Ascending aorta (tissue), 2 donors: ENCODE measurements around the gene ABCA7. TPM values are rescaled to one million over a fixed set of nuclear protein-coding genes. Genes with fewer than 3 reads are reported as not detected.

ENCODE experiments used
- DNase-seq, 2 donors: peaks; one replicate each; pipeline ENCODE4 v3.0.0-alpha.2; 2019; ENCODE audit warnings: low spot score in 2 of 2
- H3K27ac ChIP-seq, 2 donors: fragments of 200-600 bp; sonication (generic); one replicate each; pipeline ENCODE4 v1.5.1; 2016 to 2017; ENCODE audit warnings: mild to moderate bottlenecking in 1 of 2
- H3K27me3 ChIP-seq: fragments of 200-600 bp; sonication (generic); one replicate; pipeline ENCODE4 v1.5.1; 2017
- H3K36me3 ChIP-seq, 2 donors: fragments of 200-600 bp; sonication (generic); one replicate each; pipeline ENCODE4 v1.5.1; 2016
- H3K4me1 ChIP-seq, 2 donors: fragments of 200-600 bp; sonication (generic); one replicate each; pipeline ENCODE4 v1.5.1; 2016 to 2017; ENCODE audit warnings: mild to moderate bottlenecking in 1 of 2
- H3K4me3 ChIP-seq, 2 donors: fragments of 200-600 bp; sonication (generic); one replicate each; pipeline ENCODE4 v1.5.1; 2016 to 2017; ENCODE audit warnings: mild to moderate bottlenecking in 1 of 2
- H3K9me3 ChIP-seq, 2 donors: fragments of 200-600 bp; sonication (generic); one replicate each; pipeline ENCODE4 v1.5.1; 2016
- intact Hi-C: fragments of 100-400 bp; cut with DNase I; formaldehyde crosslinking; loops from one replicate; pipeline ENCODE4 v1.15.1; 2023
- total RNA-seq: library from RNA; depleted of rRNA; stranded (reverse); fragments of >200 nt; gene quantifications from one replicate; pipeline ENCODE4 v1.1.0, GENCODE V29; 2016
- TF ChIP-seq, protein P1 (sequence below), 3 experiments: fragments of 200-600 bp in 2 of 3; fragments of 450-650 bp in 1 of 3; sonication (generic) in 2 of 3; IDR thresholded peaks; one replicate each; pipeline ENCODE4 v1.5.1; 2016 to 2019; ENCODE audit warnings: antibody characterized with exemption in 3 of 3, mild to moderate bottlenecking in 1 of 3, moderate library complexity in 1 of 3

Gene ABCA7
- total RNA-seq, 1 donor from 2014 or later = 96.6 TPM

DNA sequence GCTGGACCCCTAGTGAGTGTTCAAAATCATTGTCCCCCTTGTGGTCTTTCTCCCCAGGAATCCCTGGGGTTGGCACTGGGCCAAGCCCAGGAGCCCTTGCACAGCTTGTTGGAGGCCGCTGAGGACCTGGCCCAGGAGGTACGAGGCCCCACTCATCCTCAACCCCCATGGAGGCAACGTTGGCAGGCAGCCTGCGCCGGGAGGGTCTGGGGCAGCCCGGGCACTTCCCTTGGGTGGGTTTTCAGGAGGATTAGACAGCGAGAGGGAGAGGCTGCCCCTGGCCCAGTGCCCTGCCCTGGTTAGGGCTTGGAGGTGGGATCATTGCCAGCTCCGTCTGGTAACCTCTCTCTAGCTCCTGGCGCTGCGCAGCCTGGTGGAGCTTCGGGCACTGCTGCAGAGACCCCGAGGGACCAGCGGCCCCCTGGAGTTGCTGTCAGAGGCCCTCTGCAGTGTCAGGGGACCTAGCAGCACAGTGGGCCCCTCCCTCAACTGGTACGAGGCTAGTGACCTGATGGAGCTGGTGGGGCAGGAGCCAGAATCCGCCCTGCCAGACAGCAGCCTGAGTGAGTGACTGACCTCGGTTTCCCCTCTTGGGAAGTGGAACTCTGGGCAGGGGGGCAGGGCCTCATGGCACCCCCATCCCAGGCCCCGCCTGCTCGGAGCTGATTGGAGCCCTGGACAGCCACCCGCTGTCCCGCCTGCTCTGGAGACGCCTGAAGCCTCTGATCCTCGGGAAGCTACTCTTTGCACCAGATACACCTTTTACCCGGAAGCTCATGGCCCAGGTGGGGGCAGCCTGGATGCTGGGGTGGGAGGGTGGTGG lies 3.0 kb downstream of the ABCA7 start:
- TF ChIP-seq, protein P1, sequence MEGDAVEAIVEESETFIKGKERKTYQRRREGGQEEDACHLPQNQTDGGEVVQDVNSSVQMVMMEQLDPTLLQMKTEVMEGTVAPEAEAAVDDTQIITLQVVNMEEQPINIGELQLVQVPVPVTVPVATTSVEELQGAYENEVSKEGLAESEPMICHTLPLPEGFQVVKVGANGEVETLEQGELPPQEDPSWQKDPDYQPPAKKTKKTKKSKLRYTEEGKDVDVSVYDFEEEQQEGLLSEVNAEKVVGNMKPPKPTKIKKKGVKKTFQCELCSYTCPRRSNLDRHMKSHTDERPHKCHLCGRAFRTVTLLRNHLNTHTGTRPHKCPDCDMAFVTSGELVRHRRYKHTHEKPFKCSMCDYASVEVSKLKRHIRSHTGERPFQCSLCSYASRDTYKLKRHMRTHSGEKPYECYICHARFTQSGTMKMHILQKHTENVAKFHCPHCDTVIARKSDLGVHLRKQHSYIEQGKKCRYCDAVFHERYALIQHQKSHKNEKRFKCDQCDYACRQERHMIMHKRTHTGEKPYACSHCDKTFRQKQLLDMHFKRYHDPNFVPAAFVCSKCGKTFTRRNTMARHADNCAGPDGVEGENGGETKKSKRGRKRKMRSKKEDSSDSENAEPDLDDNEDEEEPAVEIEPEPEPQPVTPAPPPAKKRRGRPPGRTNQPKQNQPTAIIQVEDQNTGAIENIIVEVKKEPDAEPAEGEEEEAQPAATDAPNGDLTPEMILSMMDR (IDR thresholded peaks at IDR 0.05) = no peak
- no peak overlapping the region for H3K4me3 ChIP-seq
- no peaks in the 10 kb centered on the region for H3K9me3 ChIP-seq
- no peak overlapping the region for H3K27ac ChIP-seq
- intact Hi-C loops = no loop called here
- DNase-seq = no peak
- peaks cover 3% of the 10 kb centered on the region in 2 donors for H3K36me3 ChIP-seq
- peaks cover 11 to 17% of the 10 kb centered on the region in 2 donors for H3K4me1 ChIP-seq
- no peaks in the 10 kb centered on the region for H3K27me3 ChIP-seq

DNA sequence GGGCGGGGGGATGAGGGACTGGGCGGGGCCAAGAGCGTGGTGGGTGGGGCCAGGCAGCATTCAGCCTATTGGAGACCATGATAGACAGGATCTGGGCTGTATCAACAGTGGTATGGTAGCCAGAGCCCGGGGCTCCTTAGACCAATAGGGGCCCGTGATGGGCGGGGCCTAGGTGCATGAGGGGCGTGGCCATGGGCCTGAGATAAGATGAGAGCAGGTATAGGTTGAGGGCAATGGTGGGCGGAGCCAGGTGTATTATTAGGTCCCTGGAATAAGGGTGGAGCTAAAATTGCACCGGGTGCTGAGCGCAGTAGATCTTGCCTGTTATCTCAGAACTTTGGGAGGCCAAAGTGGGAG lies 5.3 kb downstream of the ABCA7 start:
- TF ChIP-seq, protein P1 (IDR thresholded peaks at IDR 0.05) = no peak
- no peak for DNase-seq
- Histone ChIP-seq H3K4me3 (no peak overlapping the region), H3K27ac (no peak overlapping the region), H3K27me3 (no peaks in the 10 kb centered on the region), H3K36me3 (no peaks in the 10 kb centered on the region), H3K9me3 (no peaks in the 10 kb centered on the region), H3K4me1 (peaks cover 11 to 13% of the 10 kb centered on the region in 2 donors)
- intact Hi-C loops = no loop called here

DNA sequence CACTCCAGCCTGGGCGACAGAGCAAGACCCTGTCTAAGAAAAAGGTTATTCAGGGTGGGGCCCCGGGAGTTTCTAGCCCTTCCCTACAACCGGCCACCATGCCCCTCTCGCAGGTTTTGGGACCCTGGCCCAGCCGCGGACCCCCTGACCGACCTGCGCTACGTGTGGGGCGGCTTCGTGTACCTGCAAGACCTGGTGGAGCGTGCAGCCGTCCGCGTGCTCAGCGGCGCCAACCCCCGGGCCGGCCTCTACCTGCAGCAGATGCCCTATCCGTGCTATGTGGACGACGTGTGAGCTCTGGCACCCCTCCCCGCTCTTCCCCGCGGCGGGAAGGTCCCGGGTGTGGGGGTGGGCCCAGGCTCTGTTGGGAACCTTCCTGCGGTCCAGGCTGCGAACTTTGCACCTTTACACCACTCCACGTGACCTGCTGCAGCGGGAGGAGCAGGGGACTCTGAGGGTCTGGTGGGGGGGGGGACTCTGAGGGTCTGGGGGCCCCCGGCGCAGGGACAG lies 6.3 kb downstream of the ABCA7 start:
- intact Hi-C loops = no loop called here
- H3K36me3 ChIP-seq = no peaks in the 10 kb centered on the region
- DNase-seq = no peak
- H3K27me3 ChIP-seq = no peaks in the 10 kb centered on the region
- no peak overlapping the region for H3K27ac ChIP-seq
- H3K4me3 ChIP-seq = no peak overlapping the region
- H3K4me1 ChIP-seq = peaks cover 3 to 4% of the 10 kb centered on the region in 2 donors
- TF ChIP-seq, protein P1 (IDR thresholded peaks at IDR 0.05) = no peak
- H3K9me3 ChIP-seq = no peaks in the 10 kb centered on the region

DNA sequence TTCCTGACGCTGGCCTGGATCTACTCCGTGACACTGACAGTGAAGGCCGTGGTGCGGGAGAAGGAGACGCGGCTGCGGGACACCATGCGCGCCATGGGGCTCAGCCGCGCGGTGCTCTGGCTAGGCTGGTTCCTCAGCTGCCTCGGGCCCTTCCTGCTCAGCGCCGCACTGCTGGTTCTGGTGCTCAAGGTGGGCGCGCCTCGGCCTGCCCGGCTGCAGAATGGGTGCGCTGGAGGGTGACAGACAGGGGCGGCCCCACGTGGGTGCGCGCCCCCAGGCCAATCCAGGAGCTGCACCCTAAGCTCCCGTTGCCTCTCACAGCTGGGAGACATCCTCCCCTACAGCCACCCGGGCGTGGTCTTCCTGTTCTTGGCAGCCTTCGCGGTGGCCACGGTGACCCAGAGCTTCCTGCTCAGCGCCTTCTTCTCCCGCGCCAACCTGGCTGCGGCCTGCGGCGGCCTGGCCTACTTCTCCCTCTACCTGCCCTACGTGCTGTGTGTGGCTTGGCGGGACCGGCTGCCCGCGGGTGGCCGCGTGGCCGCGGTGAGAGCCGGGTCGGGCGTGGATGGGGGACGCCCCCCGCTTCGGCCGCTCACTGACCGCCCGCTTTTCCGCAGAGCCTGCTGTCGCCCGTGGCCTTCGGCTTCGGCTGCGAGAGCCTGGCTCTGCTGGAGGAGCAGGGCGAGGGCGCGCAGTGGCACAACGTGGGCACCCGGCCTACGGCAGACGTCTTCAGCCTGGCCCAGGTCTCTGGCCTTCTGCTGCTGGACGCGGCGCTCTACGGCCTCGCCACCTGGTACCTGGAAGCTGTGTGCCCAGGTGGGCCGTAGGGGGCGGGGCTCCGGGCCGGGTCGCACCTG lies 7.2 kb downstream of the ABCA7 start:
- no peak for DNase-seq
- H3K4me3 ChIP-seq = no peak overlapping the region
- no peaks in the 10 kb centered on the region for H3K36me3 ChIP-seq
- H3K9me3 ChIP-seq = no peaks in the 10 kb centered on the region
- no peaks in the 10 kb centered on the region for H3K4me1 ChIP-seq
- TF ChIP-seq, protein P1 (IDR thresholded peaks at IDR 0.05) = no peak
- no peaks in the 10 kb centered on the region for H3K27me3 ChIP-seq
- intact Hi-C loops = no loop called here
- no peak overlapping the region for H3K27ac ChIP-seq

DNA sequence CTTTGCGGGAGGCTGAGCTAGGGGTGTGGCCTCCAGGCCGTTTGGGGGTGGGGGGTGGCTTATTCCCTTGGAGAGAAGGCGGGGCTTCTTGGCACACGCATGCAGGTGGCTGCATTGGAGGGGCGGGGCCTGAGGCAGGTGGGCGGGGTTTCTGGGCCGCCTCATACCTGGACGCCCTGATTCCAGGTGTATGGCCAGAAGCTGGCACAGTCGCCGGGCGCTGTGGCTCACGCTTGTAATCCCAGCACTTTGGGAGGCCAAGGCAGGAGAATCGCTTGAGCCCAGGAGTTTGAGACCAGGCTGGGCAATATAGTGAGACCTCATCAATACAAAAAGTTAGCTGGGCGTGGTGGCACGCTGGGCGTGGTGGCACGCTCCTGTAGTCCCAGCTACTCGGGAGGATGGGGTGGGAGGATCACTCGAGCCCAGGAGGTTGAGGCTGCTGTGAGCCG lies 7.8 kb downstream of the ABCA7 start:
- TF ChIP-seq, protein P1 (IDR thresholded peaks at IDR 0.05) = no peak
- Histone ChIP-seq H3K9me3 (no peaks in the 10 kb centered on the region), H3K27ac (no peak overlapping the region), H3K36me3 (no peaks in the 10 kb centered on the region), H3K27me3 (no peaks in the 10 kb centered on the region), H3K4me1 (no peaks in the 10 kb centered on the region), H3K4me3 (no peak overlapping the region)
- no peak for DNase-seq
- intact Hi-C loops = no loop called here
